IPS-18c (cell line): ENCODE measurements around the gene SKI.

Experiments
- H3K4me3 ChIP-seq: 2 replicates; pipeline ENCODE4 v1.7.0; 2013; ENCODE audit warnings: low read depth, mild to moderate bottlenecking, low read length, moderate library complexity; ENCODE audit not compliant: insufficient read depth
- H3K9me3 ChIP-seq: one replicate; pipeline ENCODE4 v1.6.1; 2013; ENCODE audit warnings: mild to moderate bottlenecking, low read length, moderate library complexity; ENCODE audit not compliant: control insufficient read depth, insufficient read depth

The SKI gene

GRCh38 chr1:2216767-2217058 lies 11.4 kb upstream of the SKI start:
- Histone ChIP-seq H3K9me3 (no peaks in the 10 kb centered on the region), H3K4me3 (no peak overlapping the region)

- Histone ChIP-seq H3K9me3 (no peaks in the 10 kb centered on the region), H3K4me3 (no peak overlapping the region)
These were observed 6.8 kb upstream of the SKI start for GRCh38 chr1:2221271-2221670.

- Histone ChIP-seq H3K4me3 (no peak overlapping the region), H3K9me3 (peaks cover 2% of the 10 kb centered on the region)
These were observed 3.9 kb upstream of the SKI start for GRCh38 chr1:2224170-2224584.

- Histone ChIP-seq H3K9me3 (peaks cover 2% of the 10 kb centered on the region), H3K4me3 (no peak overlapping the region)
These were observed 3.3 kb upstream of the SKI start for GRCh38 chr1:2224631-2225428.

GRCh38 chr1:2226525-2227345 lies 1.4 kb upstream of the SKI start:
- peaks cover 2% of the 10 kb centered on the region for H3K9me3 ChIP-seq

GRCh38 chr1:2227346-2228156 lies 568 bp upstream of the SKI start:
- peak overlapping the region; percentile 78 for H3K4me3 ChIP-seq
- peaks cover 2% of the 10 kb centered on the region for H3K9me3 ChIP-seq

More at GRCh38 chr1:2226525-2227345, 1.4 kb upstream of the SKI start:
- peak overlapping the region; percentile 78 for H3K4me3 ChIP-seq

- peak overlapping the region; percentile 82 for H3K4me3 ChIP-seq
- H3K9me3 ChIP-seq, result peaks cover 2% of the 10 kb centered on the region
These were observed 546 bp downstream of the SKI start for GRCh38 chr1:2228694-2229036.

- H3K9me3 ChIP-seq, result peaks cover 2% of the 10 kb centered on the region
- peak overlapping the region; percentile 82 for H3K4me3 ChIP-seq
These were observed 1.1 kb downstream of the SKI start for GRCh38 chr1:2229037-2229864.

- H3K9me3 ChIP-seq, result peaks cover 2% of the 10 kb centered on the region
- H3K4me3 ChIP-seq, result peak overlapping the region; percentile 82
These were observed 2.0 kb downstream of the SKI start for GRCh38 chr1:2229911-2230731.

- Histone ChIP-seq H3K9me3 (peaks cover 2% of the 10 kb centered on the region), H3K4me3 (peak overlapping the region; percentile 82)
These were observed 2.8 kb downstream of the SKI start for GRCh38 chr1:2230781-2231531.

- no peaks in the 10 kb centered on the region for H3K9me3 ChIP-seq
- H3K4me3 ChIP-seq, result peak overlapping the region; percentile 82; the same call in 1 of the 2 replicates
These were observed 3.6 kb downstream of the SKI start for GRCh38 chr1:2231532-2232254.

- H3K4me3 ChIP-seq, result no peak overlapping the region
- H3K9me3 ChIP-seq, result no peaks in the 10 kb centered on the region
These were observed 4.3 kb downstream of the SKI start for GRCh38 chr1:2232255-2232915.

- H3K9me3 ChIP-seq, result no peaks in the 10 kb centered on the region
- H3K4me3 ChIP-seq, result no peak overlapping the region
These were observed 4.9 kb downstream of the SKI start for GRCh38 chr1:2232916-2233438.

GRCh38 chr1:2233468-2233867 lies 5.3 kb downstream of the SKI start:
- Histone ChIP-seq H3K4me3 (no peak overlapping the region), H3K9me3 (no peaks in the 10 kb centered on the region)
